ENCODE results near the gene TPSG1.

Gene TPSG1

GRCh38 chr16:1211451-1212268 lies 13.4 kb downstream of the TPSG1 start:
- H3K36me3 ChIP-seq, result no peaks in the 10 kb centered on the region
- TF ChIP-seq, protein P1, sequence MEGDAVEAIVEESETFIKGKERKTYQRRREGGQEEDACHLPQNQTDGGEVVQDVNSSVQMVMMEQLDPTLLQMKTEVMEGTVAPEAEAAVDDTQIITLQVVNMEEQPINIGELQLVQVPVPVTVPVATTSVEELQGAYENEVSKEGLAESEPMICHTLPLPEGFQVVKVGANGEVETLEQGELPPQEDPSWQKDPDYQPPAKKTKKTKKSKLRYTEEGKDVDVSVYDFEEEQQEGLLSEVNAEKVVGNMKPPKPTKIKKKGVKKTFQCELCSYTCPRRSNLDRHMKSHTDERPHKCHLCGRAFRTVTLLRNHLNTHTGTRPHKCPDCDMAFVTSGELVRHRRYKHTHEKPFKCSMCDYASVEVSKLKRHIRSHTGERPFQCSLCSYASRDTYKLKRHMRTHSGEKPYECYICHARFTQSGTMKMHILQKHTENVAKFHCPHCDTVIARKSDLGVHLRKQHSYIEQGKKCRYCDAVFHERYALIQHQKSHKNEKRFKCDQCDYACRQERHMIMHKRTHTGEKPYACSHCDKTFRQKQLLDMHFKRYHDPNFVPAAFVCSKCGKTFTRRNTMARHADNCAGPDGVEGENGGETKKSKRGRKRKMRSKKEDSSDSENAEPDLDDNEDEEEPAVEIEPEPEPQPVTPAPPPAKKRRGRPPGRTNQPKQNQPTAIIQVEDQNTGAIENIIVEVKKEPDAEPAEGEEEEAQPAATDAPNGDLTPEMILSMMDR (IDR thresholded peaks at IDR 0.05; ENCODE audit: low read depth, low read length), result no peak
- DNase-seq, result no peak
- no peaks in the 10 kb centered on the region for H3K9me3 ChIP-seq
- H3K27me3 ChIP-seq, result no peaks in the 10 kb centered on the region
- no peak overlapping the region for H3K4me3 ChIP-seq (ENCODE audit: low read depth, low read length)
- no peaks in the 10 kb centered on the region for H3K4me1 ChIP-seq

DNA sequence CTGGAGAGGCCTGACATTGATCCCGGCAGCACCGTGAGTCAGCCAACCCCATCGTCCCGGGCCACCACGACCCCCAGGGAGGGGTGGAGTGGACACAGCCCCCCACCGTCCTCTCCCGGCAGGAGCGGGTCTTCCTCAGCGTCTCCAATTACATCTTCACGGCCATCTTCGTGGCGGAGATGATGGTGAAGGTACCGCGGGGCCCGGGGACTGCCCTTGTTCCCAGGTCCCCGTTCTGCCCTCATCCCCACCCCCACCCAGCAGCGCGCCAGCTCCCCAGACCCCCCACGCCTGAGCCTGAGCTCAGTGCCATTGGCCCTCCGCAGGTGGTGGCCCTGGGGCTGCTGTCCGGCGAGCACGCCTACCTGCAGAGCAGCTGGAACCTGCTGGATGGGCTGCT lies 14.6 kb downstream of the TPSG1 start:
- no peaks in the 10 kb centered on the region for H3K36me3 ChIP-seq
- no peaks in the 10 kb centered on the region for H3K27me3 ChIP-seq
- H3K4me1 ChIP-seq, result no peaks in the 10 kb centered on the region
- no peak overlapping the region for H3K4me3 ChIP-seq (ENCODE audit: low read depth, low read length)
- DNase-seq, result no peak
- H3K9me3 ChIP-seq, result no peaks in the 10 kb centered on the region
- TF ChIP-seq, protein P1 (IDR thresholded peaks at IDR 0.05; ENCODE audit: low read depth, low read length), result no peak

DNA sequence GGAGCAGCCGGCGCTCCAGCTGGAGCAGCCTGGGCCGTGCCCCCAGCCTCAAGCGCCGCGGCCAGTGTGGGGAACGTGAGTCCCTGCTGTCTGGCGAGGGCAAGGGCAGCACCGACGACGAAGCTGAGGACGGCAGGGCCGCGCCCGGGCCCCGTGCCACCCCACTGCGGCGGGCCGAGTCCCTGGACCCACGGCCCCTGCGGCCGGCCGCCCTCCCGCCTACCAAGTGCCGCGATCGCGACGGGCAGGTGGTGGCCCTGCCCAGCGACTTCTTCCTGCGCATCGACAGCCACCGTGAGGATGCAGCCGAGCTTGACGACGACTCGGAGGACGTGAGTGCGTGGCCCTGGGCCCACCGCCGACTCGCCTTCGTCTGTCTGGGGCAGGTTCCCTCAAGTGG lies 16.0 kb downstream of the TPSG1 start:
- no peaks in the 10 kb centered on the region; the same call in 1 of the 2 replicates for H3K27me3 ChIP-seq
- no peaks in the 10 kb centered on the region for H3K36me3 ChIP-seq

DNA sequence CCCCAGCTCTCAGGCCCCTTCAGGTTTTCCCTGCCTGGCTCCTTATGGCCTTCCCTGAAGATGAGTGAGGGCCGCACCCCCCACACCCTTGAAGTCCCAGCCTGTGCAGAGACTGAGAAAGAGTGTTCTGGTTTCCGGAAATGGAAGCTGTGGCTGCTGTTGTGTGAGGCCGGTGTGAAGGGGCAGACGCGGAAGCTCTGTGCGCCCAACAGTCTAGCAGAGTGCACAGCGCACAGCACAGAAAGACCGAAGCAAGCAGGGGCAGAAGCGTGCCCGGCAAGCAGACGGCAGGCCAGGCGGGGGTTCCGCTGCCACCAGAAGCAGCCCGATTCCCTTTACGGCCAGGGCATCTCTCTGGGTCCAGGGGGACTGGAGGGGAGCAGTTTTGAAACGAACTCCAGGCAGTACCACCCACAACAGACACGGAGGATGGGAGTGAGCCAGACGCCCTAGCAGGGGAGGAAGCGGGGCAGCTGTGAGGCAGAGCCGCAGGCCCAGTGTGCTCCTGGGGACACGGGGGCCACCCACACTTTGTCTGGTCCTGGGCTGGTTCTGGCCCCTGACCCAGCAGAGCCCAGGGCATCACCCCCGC lies 16.7 kb downstream of the TPSG1 start:
- no peak for DNase-seq
- TF ChIP-seq, protein P1 (IDR thresholded peaks at IDR 0.05; ENCODE audit: low read depth, low read length), result no peak
- no peaks in the 10 kb centered on the region for H3K36me3 ChIP-seq
- H3K4me3 ChIP-seq (ENCODE audit: low read depth, low read length), result no peak overlapping the region
- no peaks in the 10 kb centered on the region; the same call in 1 of the 2 replicates for H3K27me3 ChIP-seq
- H3K4me1 ChIP-seq, result no peaks in the 10 kb centered on the region
- H3K9me3 ChIP-seq, result no peaks in the 10 kb centered on the region

More for the DNA sequence above, 16.0 kb downstream of the TPSG1 start:
- H3K9me3 ChIP-seq, result no peaks in the 10 kb centered on the region
- no peak for DNase-seq
- TF ChIP-seq, protein P1 (IDR thresholded peaks at IDR 0.05; ENCODE audit: low read depth, low read length), result no peak
- no peaks in the 10 kb centered on the region for H3K4me1 ChIP-seq
- H3K4me3 ChIP-seq (ENCODE audit: low read depth, low read length), result no peak overlapping the region

DNA sequence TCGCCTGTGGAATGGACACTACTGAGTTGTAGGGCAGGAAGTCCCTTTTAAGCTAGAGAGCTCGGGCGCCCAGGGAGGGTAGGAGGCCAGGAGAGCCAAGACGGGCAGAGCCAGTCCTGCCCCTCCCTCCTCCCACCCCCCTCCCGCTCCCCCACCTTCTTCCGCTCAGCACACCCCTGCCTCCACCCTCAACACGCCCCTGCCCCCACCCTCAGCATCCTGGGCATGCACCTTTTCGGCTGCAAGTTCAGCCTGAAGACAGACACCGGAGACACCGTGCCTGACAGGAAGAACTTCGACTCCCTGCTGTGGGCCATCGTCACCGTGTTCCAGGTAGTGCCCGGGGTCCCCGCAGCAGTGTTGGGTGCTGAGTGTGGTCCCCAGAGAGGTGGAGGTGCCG lies 18.3 kb downstream of the TPSG1 start:
- TF ChIP-seq, protein P1 (IDR thresholded peaks at IDR 0.05; ENCODE audit: low read depth, low read length), result no peak
- Histone ChIP-seq H3K9me3 (no peaks in the 10 kb centered on the region), H3K4me1 (no peaks in the 10 kb centered on the region), H3K27me3 (no peaks in the 10 kb centered on the region; the same call in 1 of the 2 replicates), H3K36me3 (no peaks in the 10 kb centered on the region), H3K4me3 (ENCODE audit: low read depth, low read length) (no peak overlapping the region)
- no peak for DNase-seq

- no peaks in the 10 kb centered on the region; the same call in 1 of the 2 replicates for H3K27me3 ChIP-seq
- DNase-seq, result no peak
- H3K4me1 ChIP-seq, result no peaks in the 10 kb centered on the region
Measured at GRCh38 chr16:1206326-1206725, 18.7 kb downstream of the TPSG1 start.

More at GRCh38 chr16:1206326-1206725, 18.7 kb downstream of the TPSG1 start:
- Histone ChIP-seq H3K9me3 (no peaks in the 10 kb centered on the region), H3K36me3 (no peaks in the 10 kb centered on the region), H3K4me3 (ENCODE audit: low read depth, low read length) (no peak overlapping the region)
- TF ChIP-seq, protein P1 (IDR thresholded peaks at IDR 0.05; ENCODE audit: low read depth, low read length), result 0 out of 2 replicates have a peak, but pooled peaks have one; percentile 9

Data from BE2C (cell line).